Stimulated activated CD4-positive, alpha-beta T cell treated with anti-CD3 and anti-CD28 coated beads, TNF-alpha, amount 100 ng/mL, for 1 hour (primary cell): Measurements from ENCODE around the gene PCDHB5.
"Not testable (repeated sequence)": the region's sequence is repeated elsewhere in the genome, so short reads cannot be mapped to it uniquely, and the experiment has no call there.

Source experiments
- DNase-seq, 3 donors: peaks; one replicate each; pipeline ENCODE4 v3.0.0-alpha.2; 2020; ENCODE audit warnings: low read depth in 3 of 3, low spot score in 1 of 3

PCDHB5 gene

DNA sequence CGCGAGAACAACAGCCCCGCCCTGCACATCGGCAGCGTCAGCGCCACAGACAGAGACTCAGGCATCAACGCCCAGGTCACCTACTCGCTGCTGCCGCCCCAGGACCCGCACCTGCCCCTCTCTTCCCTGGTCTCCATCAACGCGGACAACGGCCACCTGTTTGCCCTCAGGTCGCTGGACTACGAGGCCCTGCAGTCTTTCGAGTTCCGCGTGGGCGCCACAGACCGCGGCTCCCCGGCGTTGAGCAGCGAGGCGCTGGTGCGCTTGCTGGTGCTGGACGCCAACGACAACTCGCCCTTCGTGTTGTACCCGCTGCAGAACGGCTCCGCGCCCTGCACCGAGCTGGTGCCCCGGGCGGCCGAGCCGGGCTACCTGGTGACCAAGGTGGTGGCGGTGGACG, 16.6 kb downstream of the PCDHB5 start:
- not testable (repeated sequence) for DNase-seq

GRCh38 chr5:141152096-141152495, 17.1 kb downstream of the PCDHB5 start:
- not testable (repeated sequence) for DNase-seq

GRCh38 chr5:141155540-141156374, 20.8 kb downstream of the PCDHB5 start:
- no peak for DNase-seq

DNA sequence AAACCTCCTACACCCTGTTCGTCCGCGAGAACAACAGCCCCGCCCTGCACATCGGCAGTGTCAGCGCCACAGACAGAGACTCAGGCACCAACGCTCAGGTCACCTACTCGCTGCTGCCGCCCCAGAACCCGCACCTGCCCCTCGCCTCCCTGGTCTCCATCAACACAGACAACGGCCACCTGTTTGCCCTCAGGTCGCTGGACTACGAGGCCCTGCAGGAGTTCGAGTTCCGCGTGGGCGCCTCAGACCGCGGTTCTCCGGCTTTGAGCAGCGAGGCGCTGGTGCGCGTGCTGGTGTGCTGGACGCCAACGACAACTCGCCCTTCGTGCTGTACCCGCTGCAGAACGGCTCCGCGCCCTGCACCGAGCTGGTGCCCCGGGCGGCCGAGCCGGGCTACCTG, 22.4 kb downstream of the PCDHB5 start:
- DNase-seq: not testable (repeated sequence)

- DNase-seq: not testable (repeated sequence)
Measured at GRCh38 chr5:141157901-141158300, 22.9 kb downstream of the PCDHB5 start.

DNA sequence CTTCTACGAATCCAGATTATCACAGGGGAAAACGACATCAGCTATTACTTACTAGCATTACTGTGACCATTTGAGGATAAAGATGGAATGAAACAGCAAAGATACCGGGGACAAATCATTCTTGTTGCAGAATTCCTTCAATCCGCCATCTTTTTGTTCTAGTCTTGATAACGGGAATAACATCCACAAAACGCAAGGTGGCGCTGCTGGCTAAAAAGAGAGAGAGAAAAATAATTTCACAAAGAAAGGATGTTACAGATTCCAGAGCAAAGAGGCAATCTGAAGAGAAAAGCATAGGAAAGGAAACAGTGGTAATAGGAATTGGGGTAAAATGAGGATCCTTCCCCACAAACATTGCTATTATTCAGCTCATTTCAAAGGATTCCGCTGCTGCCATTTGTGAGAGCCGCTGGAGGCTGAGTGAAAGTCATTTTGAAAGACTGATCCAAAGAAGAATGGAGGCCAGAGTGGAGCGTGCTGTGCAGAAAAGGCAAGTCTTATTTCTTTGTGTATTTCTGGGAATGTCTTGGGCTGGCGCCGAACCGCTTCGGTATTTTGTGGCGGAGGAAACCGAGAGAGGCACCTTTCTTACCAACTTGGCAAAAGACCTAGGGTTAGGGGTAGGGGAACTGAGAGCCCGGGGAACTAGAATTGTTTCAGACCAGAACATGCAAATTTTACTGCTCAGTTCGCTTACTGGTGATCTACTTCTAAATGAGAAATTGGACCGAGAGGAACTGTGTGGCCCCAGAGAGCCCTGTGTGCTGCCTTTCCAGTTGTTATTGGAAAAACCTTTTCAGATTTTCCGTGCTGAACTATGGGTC, 37.6 kb downstream of the PCDHB5 start, which contains the start of gene PCDHB7:
Gene PCDHB7 (plus strand): TSS at position 264 of the 824 bp plus-strand sequence. CDS start 192 bp downstream, at position 456.
- no peak for DNase-seq

GRCh38 chr5:141174291-141175104, 39.5 kb downstream of the PCDHB5 start:
- DNase-seq: not testable (repeated sequence)

- no peak for DNase-seq
Measured at GRCh38 chr5:141175933-141176332, 40.9 kb downstream of the PCDHB5 start.

DNA sequence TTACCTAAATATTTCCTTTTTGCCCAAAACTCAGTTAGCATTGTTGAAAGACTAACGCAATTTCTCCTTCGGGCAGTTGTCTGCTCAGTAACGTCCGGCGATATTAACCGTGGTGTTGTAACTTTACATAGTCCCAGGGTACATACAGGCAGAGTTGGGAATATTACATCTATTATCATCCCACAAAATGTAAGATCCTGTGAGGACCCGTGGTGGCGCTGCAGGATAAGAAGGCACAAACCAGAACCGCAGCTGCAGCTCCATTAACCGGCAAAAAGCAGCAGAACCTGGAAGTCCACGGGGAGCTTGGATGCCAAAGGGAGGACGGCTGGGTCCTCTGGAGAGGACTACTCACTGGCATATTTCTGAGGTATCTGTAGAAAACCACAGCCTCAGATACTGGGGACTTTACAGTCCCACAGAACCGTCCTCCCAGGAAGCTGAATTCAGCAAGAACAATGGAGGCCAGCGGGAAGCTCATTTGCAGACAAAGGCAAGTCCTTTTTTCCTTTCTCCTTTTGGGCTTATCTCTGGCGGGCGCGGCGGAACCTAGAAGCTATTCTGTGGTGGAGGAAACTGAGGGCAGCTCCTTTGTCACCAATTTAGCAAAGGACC, 42.7 kb downstream of the PCDHB5 start, which contains the start of gene PCDHB8:
Gene PCDHB8 (plus strand): TSS at position 214 of the 615 bp plus-strand sequence. CDS start 245 bp downstream, at position 459.
- not testable (repeated sequence) for DNase-seq

- DNase-seq: not testable (repeated sequence)
Measured at GRCh38 chr5:141179371-141179770, 44.4 kb downstream of the PCDHB5 start.

DNA sequence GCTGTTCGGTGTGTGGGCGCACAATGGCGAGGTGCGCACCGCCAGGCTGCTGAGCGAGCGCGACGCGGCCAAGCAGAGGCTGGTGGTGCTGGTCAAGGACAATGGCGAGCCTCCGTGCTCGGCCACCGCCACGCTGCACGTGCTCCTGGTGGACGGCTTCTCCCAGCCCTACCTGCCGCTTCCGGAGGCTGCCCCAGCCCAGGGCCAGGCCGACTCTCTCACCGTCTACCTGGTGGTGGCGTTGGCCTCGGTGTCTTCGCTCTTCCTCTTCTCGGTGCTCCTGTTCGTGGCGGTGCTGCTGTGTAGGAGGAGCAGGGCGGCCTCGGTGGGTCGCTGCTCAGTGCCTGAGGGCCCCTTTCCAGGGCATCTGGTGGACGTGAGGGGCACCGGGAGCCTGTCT, 44.9 kb downstream of the PCDHB5 start:
- not testable (repeated sequence) for DNase-seq

DNA sequence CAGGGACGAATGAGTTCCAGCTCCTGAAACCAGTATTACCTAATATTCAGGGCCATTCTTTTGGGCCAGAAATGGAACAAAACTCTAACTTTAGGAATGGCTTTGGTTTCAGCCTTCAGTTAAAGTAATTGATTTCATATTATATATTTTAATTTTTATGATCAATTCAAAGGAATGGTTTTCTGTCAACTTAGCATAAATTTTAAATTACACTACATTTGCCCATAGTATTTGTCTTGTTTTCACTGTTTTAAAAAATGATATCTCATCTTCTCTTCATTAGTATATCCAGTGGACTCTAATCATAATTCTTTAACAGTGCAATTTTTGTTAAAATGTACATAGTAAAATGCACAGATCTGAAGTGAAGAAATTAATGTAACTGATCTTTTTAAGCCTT, 45.3 kb downstream of the PCDHB5 start:
- DNase-seq: no peak

DNA sequence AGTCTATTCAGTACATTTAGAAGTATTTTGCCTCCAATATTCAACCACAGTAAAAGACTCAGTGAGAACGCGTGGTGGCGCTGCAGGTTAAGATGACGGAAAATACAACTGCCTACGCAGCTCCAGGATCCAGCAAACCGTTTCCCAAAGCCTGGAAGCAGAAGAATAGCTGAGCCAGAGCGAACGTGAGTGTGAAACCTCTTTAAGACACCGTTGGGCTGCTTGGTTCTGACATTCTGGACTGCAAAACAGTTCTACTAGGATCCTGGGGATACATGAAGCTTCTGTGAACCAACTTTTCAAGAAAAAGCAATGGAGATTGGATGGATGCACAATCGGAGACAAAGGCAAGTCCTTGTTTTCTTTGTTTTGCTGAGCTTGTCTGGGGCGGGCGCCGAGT, 47.2 kb downstream of the PCDHB5 start, which contains the start of gene PCDHB16:
Gene PCDHB16 (plus strand): TSS at position 140 of the 400 bp plus-strand sequence. CDS start 173 bp downstream, at position 313.
- no peak for DNase-seq

- not testable (repeated sequence) for DNase-seq
Measured at GRCh38 chr5:141184117-141184855, 49.3 kb downstream of the PCDHB5 start.

- no peak for DNase-seq
Measured at GRCh38 chr5:141186897-141187512, 52.0 kb downstream of the PCDHB5 start, which contains the start of gene PCDHB9. Gene PCDHB9, plus strand, starts transcription at chr5:141187161. Its CDS starts 158 bp downstream, at chr5:141187319.
